ENCODE data around the gene APOA4. TPM values are rescaled to one million over a fixed set of nuclear protein-coding genes. Genes with fewer than 3 reads are reported as not detected.
A peak's percentile ranks its signal among the peaks of the same experiment; 100 is the strongest.

Gene APOA4
- total and polyA plus RNA-seq, 2 of the 13 experiments (the other 11 are each of a cell fraction or from before 2014, with no cell fraction given): 3.8 to 7.2 TPM

DNA sequence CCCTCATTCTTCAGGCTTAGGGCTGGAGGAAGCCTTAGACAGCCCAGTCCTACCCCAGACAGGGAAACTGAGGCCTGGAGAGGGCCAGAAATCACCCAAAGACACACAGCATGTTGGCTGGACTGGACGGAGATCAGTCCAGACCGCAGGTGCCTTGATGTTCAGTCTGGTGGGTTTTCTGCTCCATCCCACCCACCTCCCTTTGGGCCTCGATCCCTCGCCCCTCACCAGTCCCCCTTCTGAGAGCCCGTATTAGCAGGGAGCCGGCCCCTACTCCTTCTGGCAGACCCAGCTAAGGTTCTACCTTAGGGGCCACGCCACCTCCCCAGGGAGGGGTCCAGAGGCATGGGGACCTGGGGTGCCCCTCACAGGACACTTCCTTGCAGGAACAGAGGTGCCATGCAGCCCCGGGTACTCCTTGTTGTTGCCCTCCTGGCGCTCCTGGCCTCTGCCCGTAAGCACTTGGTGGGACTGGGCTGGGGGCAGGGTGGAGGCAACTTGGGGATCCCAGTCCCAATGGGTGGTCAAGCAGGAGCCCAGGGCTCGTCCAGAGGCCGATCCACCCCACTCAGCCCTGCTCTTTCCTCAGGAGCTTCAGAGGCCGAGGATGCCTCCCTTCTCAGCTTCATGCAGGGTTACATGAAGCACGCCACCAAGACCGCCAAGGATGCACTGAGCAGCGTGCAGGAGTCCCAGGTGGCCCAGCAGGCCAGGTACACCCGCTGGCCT is 7.2 kb upstream of the APOA4 start (continued):
- TF ChIP-seq ZNF780A (CRISPR knock-in tag; IDR thresholded peaks at IDR 0.05) (no peak), ZC3H13 (CRISPR knock-in tag; IDR thresholded peaks at IDR 0.05) (0 out of 2 replicates have a peak, but pooled peaks have one; percentile 24), STAT5B (CRISPR knock-in tag; IDR thresholded peaks at IDR 0.05) (no peak)

DNA sequence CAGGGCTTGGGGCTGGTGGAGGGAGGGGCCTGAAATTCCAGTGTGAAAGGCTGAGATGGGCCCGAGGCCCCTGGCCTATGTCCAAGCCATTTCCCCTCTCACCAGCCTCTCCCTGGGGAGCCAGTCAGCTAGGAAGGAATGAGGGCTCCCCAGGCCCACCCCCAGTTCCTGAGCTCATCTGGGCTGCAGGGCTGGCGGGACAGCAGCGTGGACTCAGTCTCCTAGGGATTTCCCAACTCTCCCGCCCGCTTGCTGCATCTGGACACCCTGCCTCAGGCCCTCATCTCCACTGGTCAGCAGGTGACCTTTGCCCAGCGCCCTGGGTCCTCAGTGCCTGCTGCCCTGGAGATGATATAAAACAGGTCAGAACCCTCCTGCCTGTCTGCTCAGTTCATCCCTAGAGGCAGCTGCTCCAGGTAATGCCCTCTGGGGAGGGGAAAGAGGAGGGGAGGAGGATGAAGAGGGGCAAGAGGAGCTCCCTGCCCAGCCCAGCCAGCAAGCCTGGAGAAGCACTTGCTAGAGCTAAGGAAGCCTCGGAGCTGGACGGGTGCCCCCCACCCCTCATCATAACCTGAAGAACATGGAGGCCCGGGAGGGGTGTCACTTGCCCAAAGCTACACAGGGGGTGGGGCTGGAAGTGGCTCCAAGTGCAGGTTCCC is 6.5 kb upstream of the APOA4 start, which contains the start of gene APOC3:
Gene APOC3 (plus strand): TSS at position 383 of the 659 bp plus-strand sequence. CDS start 676 bp downstream, outside the sequence.
- FAIRE-seq (peak; percentile 12), DNase-seq (ENCODE audit: low spot score) (peak; percentile 85), ATAC-seq (peak; percentile 36)
- H3K9ac ChIP-seq (ENCODE audit: insufficient read depth, low read depth, low read length): peak within 1 kb of the TSS; percentile 82
- H3K27me3 ChIP-seq (ENCODE audit: control insufficient read depth in 1 of 2, insufficient read depth in 2 of 2, low read length in 2 of 2): no peaks in the 10 kb centered on the region
- no peaks in the 10 kb centered on the region for H4K20me1 ChIP-seq (ENCODE audit: insufficient read depth, low read length)
- H3K4me2 ChIP-seq (ENCODE audit: low read depth, low read length): peak within 1 kb of the TSS; percentile 97
- H3K27ac ChIP-seq (ENCODE audit: extremely low read length, insufficient read depth, low read length): peak within 1 kb of the TSS; percentile 99
- H3K9me3 ChIP-seq (ENCODE audit: low read length): no peaks in the 10 kb centered on the region
- POLR2A ChIA-PET: interaction anchor here (0.6 to 18.4 kb wide), 23 partner anchors 8 to 470 kb away, joined by 3 to 1365 read pairs (median 5); partner anchors contain the start of genes APOA1, APOA5, BUD13 and PAFAH1B2
- peaks cover 29% of the 10 kb centered on the region for H3K79me2 ChIP-seq (ENCODE audit: insufficient read depth, low read length)
- no TSS peak for BruUV-seq (replicated peaks)
- WGBS (ENCODE audit: low lambda C conversion rate): 3% methylated on average over 5 of the region's 9 CpGs
- no peaks in the 10 kb centered on the region; a peak in 1 of 5 replicates for H3K36me3 ChIP-seq (replicated peaks in 1 of 2; ENCODE audit: control insufficient read depth in 1 of 2, insufficient read depth in 2 of 2, low read length in 2 of 2)
- intact Hi-C loops (cut with micrococcal nuclease; ENCODE audit: unreplicated experiment): loop anchor here (1.0 kb wide), 1 partner anchor 21 kb away; no protein-coding TSS in a partner anchor
- H3K4me3 ChIP-seq (replicated peaks in 1 of 3; ENCODE audit: insufficient read depth in 1 of 3, low read depth in 2 of 3, low read length in 3 of 3): peak within 1 kb of the TSS; percentile 61 to 79 (median 62)
- in situ Hi-C loops (cut with HindIII; ENCODE audit: extremely low pct_ligation_motif_present, low pct_unique_long_range_greater_than_20kb): no loop called here
- CTCF ChIA-PET (ENCODE audit: low intra/inter-chr PET ratio, low total read pairs): interaction anchor here (2.3 kb wide), 1 partner anchor 37 kb away, joined by 12 read pairs; the partner anchor contains the start of gene APOA5
- H3K4me1 ChIP-seq (ENCODE audit: insufficient read depth, low read length): peaks cover 95% of the 10 kb centered on the region
- H2AFZ ChIP-seq (ENCODE audit: low read length): no peak within 1 kb of the TSS
- TF ChIP-seq ZBTB42 (CRISPR knock-in tag; IDR thresholded peaks at IDR 0.05): peak; percentile 94; the same call in 1 of the 2 replicates
- no peak; the same call in 1 of the 2 replicates for TF ChIP-seq ELF3 (CRISPR knock-in tag; IDR thresholded peaks at IDR 0.05)
- no peak for TF ChIP-seq NCOA5 (CRISPR knock-in tag; IDR thresholded peaks at IDR 0.05)
- peak; percentile 38; the same call in 1 of the 2 replicates for TF ChIP-seq ZNF501 (CRISPR knock-in tag; IDR thresholded peaks at IDR 0.05)
- TF ChIP-seq, protein P1, sequence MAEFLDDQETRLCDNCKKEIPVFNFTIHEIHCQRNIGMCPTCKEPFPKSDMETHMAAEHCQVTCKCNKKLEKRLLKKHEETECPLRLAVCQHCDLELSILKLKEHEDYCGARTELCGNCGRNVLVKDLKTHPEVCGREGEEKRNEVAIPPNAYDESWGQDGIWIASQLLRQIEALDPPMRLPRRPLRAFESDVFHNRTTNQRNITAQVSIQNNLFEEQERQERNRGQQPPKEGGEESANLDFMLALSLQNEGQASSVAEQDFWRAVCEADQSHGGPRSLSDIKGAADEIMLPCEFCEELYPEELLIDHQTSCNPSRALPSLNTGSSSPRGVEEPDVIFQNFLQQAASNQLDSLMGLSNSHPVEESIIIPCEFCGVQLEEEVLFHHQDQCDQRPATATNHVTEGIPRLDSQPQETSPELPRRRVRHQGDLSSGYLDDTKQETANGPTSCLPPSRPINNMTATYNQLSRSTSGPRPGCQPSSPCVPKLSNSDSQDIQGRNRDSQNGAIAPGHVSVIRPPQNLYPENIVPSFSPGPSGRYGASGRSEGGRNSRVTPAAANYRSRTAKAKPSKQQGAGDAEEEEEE (CRISPR knock-in tag; IDR thresholded peaks at IDR 0.05; ENCODE audit: borderline replicate concordance): no peak
- TF ChIP-seq BORCS8-MEF2B (CRISPR knock-in tag; IDR thresholded peaks at IDR 0.05): no peak
- no peak for TF ChIP-seq HOXA9 (CRISPR knock-in tag; IDR thresholded peaks at IDR 0.05; ENCODE audit: borderline replicate concordance)
- 0 out of 2 replicates have a peak, but pooled peaks have one; percentile 49 for TF ChIP-seq ZNF383 (CRISPR knock-in tag; IDR thresholded peaks at IDR 0.05; ENCODE audit: borderline replicate concordance)
- TF ChIP-seq, protein P2, sequence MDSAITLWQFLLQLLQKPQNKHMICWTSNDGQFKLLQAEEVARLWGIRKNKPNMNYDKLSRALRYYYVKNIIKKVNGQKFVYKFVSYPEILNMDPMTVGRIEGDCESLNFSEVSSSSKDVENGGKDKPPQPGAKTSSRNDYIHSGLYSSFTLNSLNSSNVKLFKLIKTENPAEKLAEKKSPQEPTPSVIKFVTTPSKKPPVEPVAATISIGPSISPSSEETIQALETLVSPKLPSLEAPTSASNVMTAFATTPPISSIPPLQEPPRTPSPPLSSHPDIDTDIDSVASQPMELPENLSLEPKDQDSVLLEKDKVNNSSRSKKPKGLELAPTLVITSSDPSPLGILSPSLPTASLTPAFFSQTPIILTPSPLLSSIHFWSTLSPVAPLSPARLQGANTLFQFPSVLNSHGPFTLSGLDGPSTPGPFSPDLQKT (CRISPR knock-in tag; IDR thresholded peaks at IDR 0.05; ENCODE audit: borderline replicate concordance): no peak
- peak; percentile 74 for TF ChIP-seq ZNF230 (CRISPR knock-in tag; IDR thresholded peaks at IDR 0.05)
- TF ChIP-seq, protein P3, sequence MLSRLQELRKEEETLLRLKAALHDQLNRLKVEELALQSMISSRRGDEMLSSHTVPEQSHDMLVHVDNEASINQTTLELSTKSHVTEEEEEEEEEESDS (CRISPR knock-in tag; IDR thresholded peaks at IDR 0.05; ENCODE audit: borderline replicate concordance): no peak
- peak; percentile 44 for TF ChIP-seq TBL1XR1 (IDR thresholded peaks at IDR 0.05; ENCODE audit: borderline replicate concordance, low read length, partially characterized antibody)

Data from HepG2 (cell line).